HCT116 (cell line): ENCODE data around the gene USP9X. TPM values are rescaled to one million over a fixed set of nuclear protein-coding genes. Genes with fewer than 3 reads are reported as not detected.
"Not testable (repeated sequence)": the region's sequence is repeated elsewhere in the genome, so short reads cannot be mapped to it uniquely, and the experiment has no call there.

ENCODE experiments used
- ATAC-seq: fragments of 200-7000 bp; cut with Tn5 transposase; 2 replicates; pipeline ENCODE4 v1.9.1; 2020; ENCODE audit warnings: mild to moderate bottlenecking, moderate library complexity
- BruUV-seq: library from RNA; stranded (reverse); fragments of 400-500 nt; replicated peaks from 2 replicates; lab custom pipeline; 2021; lab: Mats Ljungman, UMichigan
- CTCF ChIA-PET: fragments of 300-600 bp; sonication (Branson Sonifier 250); formaldehyde crosslinking; loops from one replicate; lab custom pipeline; 2021; ENCODE audit warnings: antibody characterized with exemption; lab: Charles Lee
- POLR2A ChIA-PET: fragments of 300-600, 350-600 bp; sonication (Branson Sonifier 250); formaldehyde crosslinking; loops from one replicate; lab custom pipeline; 2021; ENCODE audit warnings: antibody characterized with exemption; lab: Charles Lee
- RAD21 ChIA-PET, 2 experiments: fragments of 300-600 bp; sonication (Branson Sonifier 250); formaldehyde crosslinking; loops; one replicate each; lab custom pipeline; 2023; ENCODE audit warnings: low total read pairs in 2 of 2; ENCODE audit not compliant: uncharacterized antibody in 2 of 2, unreplicated experiment in 2 of 2, low non-redundant PET in 1 of 2; lab: Charles Lee
- DNase-seq: peaks from one replicate; pipeline ENCODE4 v3.0.0-alpha.2; 2010; ENCODE audit warnings: low read depth, low spot score
- H2AFZ ChIP-seq: fragments of 200-600 bp; shearing (Covaris generic), sonication (generic); 2 replicates; pipeline ENCODE4 v1.6.1; 2017; ENCODE audit warnings: low read depth, mixed run types, mixed read lengths, antibody characterized with exemption, low read length; ENCODE audit not compliant: poor library complexity, severe bottlenecking
- H3K27ac ChIP-seq: 2 replicates; pipeline ENCODE4 v1.5.1; 2012; ENCODE audit warnings: low read depth, low read length
- H3K27me3 ChIP-seq: fragments of 200-600 bp; sonication (generic); 2 replicates; pipeline ENCODE4 v1.6.1; 2016; ENCODE audit warnings: mixed run types, low read length, mixed read lengths; ENCODE audit not compliant: insufficient read depth
- H3K36me3 ChIP-seq, 2 experiments: fragments of 200-500 bp in 1 of 2; fragments of 200-600 bp in 1 of 2; sonication (Bioruptor generic) in 1 of 2; sonication (generic) in 1 of 2; 2 replicates each; pipeline versions ENCODE4 v1.5.1 to v1.6.1; 2014 to 2016; ENCODE audit warnings: low read length in 2 of 2, inconsistent platforms in 1 of 2, mixed read lengths in 1 of 2, mixed run types in 1 of 2; ENCODE audit not compliant: insufficient read depth in 2 of 2, control insufficient read depth in 1 of 2
- H3K4me1 ChIP-seq, 2 experiments: fragments of 200-600 bp in 1 of 2; sonication (generic) in 1 of 2; 2 replicates each; pipeline versions ENCODE4 v1.5.1 to v1.6.1; 2012 to 2017; ENCODE audit warnings: low read length in 2 of 2, inconsistent platforms in 1 of 2, mild to moderate bottlenecking in 1 of 2, mixed read lengths in 1 of 2, mixed run types in 1 of 2, moderate library complexity in 1 of 2; ENCODE audit not compliant: insufficient read depth in 2 of 2, control insufficient read depth in 1 of 2
- H3K4me2 ChIP-seq: fragments of 200-600 bp; sonication (generic); 2 replicates; pipeline ENCODE4 v1.6.1; 2017; ENCODE audit warnings: mixed run types, low read length, mixed read lengths
- H3K4me3 ChIP-seq, 2 experiments: fragments of 200-600 bp in 1 of 2; sonication (generic) in 1 of 2; replicated peaks in 1 of 2; 2 replicates each; pipeline ENCODE4 v1.5.1; 2011 to 2016; ENCODE audit warnings: low read length in 2 of 2, control low read depth in 1 of 2, low read depth in 1 of 2, mild to moderate bottlenecking in 1 of 2, mixed read lengths in 1 of 2, mixed run types in 1 of 2
- H3K79me2 ChIP-seq: fragments of 200-600 bp; sonication (generic); 2 replicates; pipeline ENCODE4 v1.6.1; 2017; ENCODE audit warnings: mild to moderate bottlenecking, mixed run types, low read length, moderate library complexity, mixed read lengths; ENCODE audit not compliant: insufficient read depth
- H3K9ac ChIP-seq: fragments of 200-600 bp; sonication (generic); 2 replicates; pipeline ENCODE4 v1.6.1; 2016; ENCODE audit warnings: low read length, mixed read lengths
- H3K9me2 ChIP-seq: fragments of 200-600 bp; sonication (generic), shearing (Covaris generic); 2 replicates; pipeline ENCODE4 v1.6.1; 2017; ENCODE audit warnings: mixed run types, mild to moderate bottlenecking, moderate library complexity; ENCODE audit not compliant: insufficient read depth
- H3K9me3 ChIP-seq, 2 experiments: fragments of 200-500 bp in 1 of 2; fragments of 200-600 bp in 1 of 2; sonication (Bioruptor generic) in 1 of 2; sonication (generic) in 1 of 2; 2 replicates each; pipeline ENCODE4 v1.6.1; 2014 to 2017; ENCODE audit warnings: low read length in 2 of 2, mixed read lengths in 2 of 2, inconsistent platforms in 1 of 2, low read depth in 1 of 2, mild to moderate bottlenecking in 1 of 2, mixed run types in 1 of 2, moderate library complexity in 1 of 2; ENCODE audit not compliant: control insufficient read depth in 1 of 2, insufficient read depth in 1 of 2
- H4K20me1 ChIP-seq: fragments of 200-600 bp; sonication (generic), shearing (Covaris generic); 2 replicates; pipeline ENCODE4 v1.6.1; 2017; ENCODE audit warnings: mixed run types, mild to moderate bottlenecking, moderate library complexity; ENCODE audit not compliant: insufficient read depth
- ATF3 ChIP-seq: IDR thresholded peaks from 2 replicates; pipeline ENCODE4 v1.6.1; 2012
- CBX3 ChIP-seq: IDR thresholded peaks from 2 replicates; pipeline ENCODE4 v1.6.1; 2012; ENCODE audit warnings: low read depth
- EGR1 ChIP-seq: IDR thresholded peaks from 2 replicates; pipeline ENCODE4 v1.6.1; 2012; ENCODE audit warnings: low read depth
- ELF1 ChIP-seq: IDR thresholded peaks from 2 replicates; pipeline ENCODE4 v1.6.1; 2012; ENCODE audit warnings: low read depth, borderline replicate concordance
- FOSL1 ChIP-seq: IDR thresholded peaks from 2 replicates; pipeline ENCODE4 v1.6.1; 2012; ENCODE audit warnings: low read depth
- JUND ChIP-seq: IDR thresholded peaks from 2 replicates; pipeline ENCODE4 v1.6.1; 2012
- MAX ChIP-seq: IDR thresholded peaks from 2 replicates; pipeline ENCODE4 v1.6.1; 2012
- POLR2A ChIP-seq: IDR thresholded peaks from 2 replicates; pipeline ENCODE4 v1.7.0; 2011; ENCODE audit warnings: borderline replicate concordance; ENCODE audit not compliant: insufficient read depth, insufficient read length; ENCODE audit errors: extremely low read depth
- POLR2AphosphoS5 ChIP-seq: IDR thresholded peaks from 2 replicates; pipeline ENCODE4 v1.6.1; 2011; ENCODE audit warnings: mild to moderate bottlenecking, low read depth, low read length, moderate library complexity
- SRF ChIP-seq: IDR thresholded peaks from 2 replicates; pipeline ENCODE4 v1.6.1; 2012; ENCODE audit warnings: low read depth
- TCF7L2 ChIP-seq: IDR thresholded peaks from 2 replicates; pipeline ENCODE4 v1.7.0; 2011; ENCODE audit warnings: borderline replicate concordance, inconsistent platforms; ENCODE audit not compliant: insufficient read depth, insufficient read length; ENCODE audit errors: extremely low read depth
- YY1 ChIP-seq: IDR thresholded peaks from 2 replicates; pipeline ENCODE4 v1.6.1; 2011; ENCODE audit warnings: low read length, low read depth, moderate library complexity, mild to moderate bottlenecking; ENCODE audit not compliant: insufficient replicate concordance; ENCODE audit errors: extremely low read depth
- ZNF274 ChIP-seq: fragments of 200-500 bp; sonication (Bioruptor generic); IDR thresholded peaks from 2 replicates; pipeline ENCODE4 v1.6.1; 2014; ENCODE audit warnings: mild to moderate bottlenecking, low read depth, low read length, inconsistent platforms
- intact Hi-C: fragments of 100-400 bp; cut with micrococcal nuclease; formaldehyde crosslinking; loops from 2 replicates; pipeline ENCODE4 v1.10.0; 2022
- total RNA-seq: library from RNA; stranded (reverse); gene quantifications from one replicate; pipeline ENCODE4 v1.2.1, GENCODE V29; 2021; ENCODE audit not compliant: unreplicated experiment

Gene USP9X
- total RNA-seq, 1 experiment from 2014 or later: 52.4 TPM

- H3K4me2 ChIP-seq: no peak overlapping the region
- DNase-seq (no peak), ATAC-seq (no peak)
- no peaks in the 10 kb centered on the region for H3K4me1 ChIP-seq
- ChIA-PET RAD21 (no interaction called here), POLR2A (no interaction called here), CTCF (no interaction called here)
- H3K9ac ChIP-seq: no peak overlapping the region
- no peaks in the 10 kb centered on the region for H3K79me2 ChIP-seq
- no peak overlapping the region for H3K4me3 ChIP-seq
- H3K9me2 ChIP-seq: no peaks in the 10 kb centered on the region
- H2AFZ ChIP-seq: no peak overlapping the region
- no peak for TF ChIP-seq CBX3
- TF ChIP-seq POLR2AphosphoS5: no peak
- no peak for TF ChIP-seq TCF7L2
- TF ChIP-seq FOSL1: no peak
- no peaks in the 10 kb centered on the region for H3K9me3 ChIP-seq
- peaks cover 2 to 5% of the 10 kb centered on the region in 2 experiments; a peak in 2 of 4 replicates for H3K36me3 ChIP-seq
- no peaks in the 10 kb centered on the region for H3K27me3 ChIP-seq
- no peaks in the 10 kb centered on the region; the same call in 1 of the 2 replicates for H4K20me1 ChIP-seq
- intact Hi-C loops: loop anchor here (5.0 kb wide), 1 partner anchor 37 kb away; no protein-coding TSS in a partner anchor
- BruUV-seq: no TSS peak
- H3K27ac ChIP-seq: no peak overlapping the region
These were observed 139.4 kb downstream of the USP9X start for GRCh38 chrX:41224605-41225004.

GRCh38 chrX:41233988-41234387 is 148.7 kb downstream of the USP9X start:
- Histone ChIP-seq H3K4me1 (peaks cover 0 to 8% of the 10 kb centered on the region in 2 experiments; a peak in 2 of 4 replicates), H2AFZ (no peak overlapping the region), H3K4me3 (no peak overlapping the region), H3K36me3 (peaks cover 7 to 11% of the 10 kb centered on the region in 2 experiments; a peak in 3 of 4 replicates), H3K4me2 (no peak overlapping the region), H4K20me1 (no peaks in the 10 kb centered on the region), H3K9me2 (no peaks in the 10 kb centered on the region), H3K9ac (no peak overlapping the region), H3K27me3 (no peaks in the 10 kb centered on the region), H3K79me2 (no peaks in the 10 kb centered on the region), H3K9me3 (no peaks in the 10 kb centered on the region), H3K27ac (no peak overlapping the region)
- TF ChIP-seq ATF3 (no peak), POLR2A (no peak), SRF (no peak), FOSL1 (no peak), JUND (no peak), MAX (no peak), EGR1 (no peak), CBX3 (no peak), YY1 (no peak), ELF1 (no peak), ZNF274 (no peak)
- no peak for ATAC-seq
- ChIA-PET CTCF (no interaction called here), POLR2A (no interaction called here), RAD21 (no interaction called here)
- no TSS peak for BruUV-seq
- no peak for DNase-seq
- intact Hi-C loops: no loop called here

- H4K20me1 ChIP-seq, BruUV-seq, H2AFZ ChIP-seq, H3K79me2 ChIP-seq, CTCF ChIA-PET, H3K9me3 ChIP-seq, ATAC-seq, H3K9ac ChIP-seq, H3K4me2 ChIP-seq, H3K9me2 ChIP-seq, RAD21 ChIA-PET, H3K27me3 ChIP-seq, DNase-seq, H3K4me1 ChIP-seq, H3K36me3 ChIP-seq, intact Hi-C loops, POLR2A ChIA-PET, H3K27ac ChIP-seq, H3K4me3 ChIP-seq: not testable (repeated sequence)
These were observed 149.2 kb downstream of the USP9X start for GRCh38 chrX:41234471-41234870.
